ENCODE data around the gene F13A1.

- TF ChIP-seq, protein P1, sequence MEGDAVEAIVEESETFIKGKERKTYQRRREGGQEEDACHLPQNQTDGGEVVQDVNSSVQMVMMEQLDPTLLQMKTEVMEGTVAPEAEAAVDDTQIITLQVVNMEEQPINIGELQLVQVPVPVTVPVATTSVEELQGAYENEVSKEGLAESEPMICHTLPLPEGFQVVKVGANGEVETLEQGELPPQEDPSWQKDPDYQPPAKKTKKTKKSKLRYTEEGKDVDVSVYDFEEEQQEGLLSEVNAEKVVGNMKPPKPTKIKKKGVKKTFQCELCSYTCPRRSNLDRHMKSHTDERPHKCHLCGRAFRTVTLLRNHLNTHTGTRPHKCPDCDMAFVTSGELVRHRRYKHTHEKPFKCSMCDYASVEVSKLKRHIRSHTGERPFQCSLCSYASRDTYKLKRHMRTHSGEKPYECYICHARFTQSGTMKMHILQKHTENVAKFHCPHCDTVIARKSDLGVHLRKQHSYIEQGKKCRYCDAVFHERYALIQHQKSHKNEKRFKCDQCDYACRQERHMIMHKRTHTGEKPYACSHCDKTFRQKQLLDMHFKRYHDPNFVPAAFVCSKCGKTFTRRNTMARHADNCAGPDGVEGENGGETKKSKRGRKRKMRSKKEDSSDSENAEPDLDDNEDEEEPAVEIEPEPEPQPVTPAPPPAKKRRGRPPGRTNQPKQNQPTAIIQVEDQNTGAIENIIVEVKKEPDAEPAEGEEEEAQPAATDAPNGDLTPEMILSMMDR (IDR thresholded peaks at IDR 0.05) = no peak
- TF ChIP-seq POLR2AphosphoS5 (IDR thresholded peaks at IDR 0.05) (no peak), POLR2A (IDR thresholded peaks at IDR 0.05) (no peak)
These were observed 439 bp upstream of the F13A1 start for GRCh38 chr6:6320901-6321300.
